Memory B cell (primary cell): ENCODE results near the gene ERVMER34-1.
A peak's percentile ranks its signal among the peaks of the same experiment; 100 is the strongest.

Experiments used
- ATAC-seq: fragments of 150-1000 bp; cut with Tn5 transposase; 2 replicates; pipeline ENCODE4 v1.10.0; 2021; ENCODE audit warnings: low read depth, mild to moderate bottlenecking, moderate library complexity
- DNase-seq, 2 donors: peaks; one replicate each; pipeline ENCODE4 v3.0.0; 2022; ENCODE audit warnings: low spot score in 2 of 2
- H3K27ac Mint-ChIP-seq: one replicate; pipeline ENCODE4 v1.8.0; 2022; ENCODE audit warnings: mild to moderate bottlenecking, moderate library complexity, mixed read lengths
- H3K27me3 Mint-ChIP-seq: one replicate; pipeline ENCODE4 v1.8.0; 2022; ENCODE audit warnings: mixed read lengths
- H3K36me3 Mint-ChIP-seq: one replicate; pipeline ENCODE4 v1.8.0; 2022; ENCODE audit warnings: mild to moderate bottlenecking, mixed read lengths
- H3K4me1 Mint-ChIP-seq: one replicate; pipeline ENCODE4 v1.8.0; 2022; ENCODE audit warnings: mixed read lengths
- H3K4me3 Mint-ChIP-seq: one replicate; pipeline ENCODE4 v1.8.0; 2022; ENCODE audit warnings: mild to moderate bottlenecking, moderate library complexity, mixed read lengths
- H3K9me3 Mint-ChIP-seq: one replicate; pipeline ENCODE4 v1.8.0; 2022; ENCODE audit warnings: mixed read lengths

The ERVMER34-1 gene, protein sequence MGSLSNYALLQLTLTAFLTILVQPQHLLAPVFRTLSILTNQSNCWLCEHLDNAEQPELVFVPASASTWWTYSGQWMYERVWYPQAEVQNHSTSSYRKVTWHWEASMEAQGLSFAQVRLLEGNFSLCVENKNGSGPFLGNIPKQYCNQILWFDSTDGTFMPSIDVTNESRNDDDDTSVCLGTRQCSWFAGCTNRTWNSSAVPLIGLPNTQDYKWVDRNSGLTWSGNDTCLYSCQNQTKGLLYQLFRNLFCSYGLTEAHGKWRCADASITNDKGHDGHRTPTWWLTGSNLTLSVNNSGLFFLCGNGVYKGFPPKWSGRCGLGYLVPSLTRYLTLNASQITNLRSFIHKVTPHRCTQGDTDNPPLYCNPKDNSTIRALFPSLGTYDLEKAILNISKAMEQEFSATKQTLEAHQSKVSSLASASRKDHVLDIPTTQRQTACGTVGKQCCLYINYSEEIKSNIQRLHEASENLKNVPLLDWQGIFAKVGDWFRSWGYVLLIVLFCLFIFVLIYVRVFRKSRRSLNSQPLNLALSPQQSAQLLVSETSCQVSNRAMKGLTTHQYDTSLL

DNA sequence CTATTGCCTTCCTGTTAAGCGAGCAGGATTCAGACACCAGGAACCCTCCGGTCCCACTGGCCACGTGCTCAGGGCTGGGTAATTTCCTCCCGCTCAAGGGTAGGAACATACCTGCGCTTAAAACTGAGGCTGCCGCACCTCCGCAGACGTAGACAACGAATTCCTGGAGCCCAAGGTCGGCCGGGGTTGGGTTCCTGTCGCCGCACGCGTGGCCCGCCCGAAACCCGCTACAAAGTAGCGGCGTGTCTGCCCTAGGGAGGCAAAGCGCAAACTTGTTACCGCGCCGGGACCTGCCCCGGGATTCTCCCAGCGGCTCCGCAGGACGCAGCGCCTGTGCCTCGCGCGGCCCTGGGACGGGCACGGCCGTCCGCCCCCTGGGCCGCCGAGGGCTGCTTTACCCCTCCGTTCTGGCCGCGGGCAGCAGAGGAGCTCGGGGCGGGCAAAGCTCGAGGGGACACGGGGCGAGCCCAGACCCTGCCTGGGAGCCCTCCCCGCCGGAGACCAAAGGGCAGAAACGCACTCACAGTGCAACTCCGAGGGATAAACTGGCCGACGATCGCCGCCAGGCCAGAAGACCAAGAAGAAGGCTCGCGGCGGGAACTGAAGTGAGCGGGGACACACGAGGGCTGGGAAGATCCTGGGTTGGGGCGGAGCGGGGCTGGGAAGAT is at the start of gene ERVMER34-1:
Gene ERVMER34-1 (minus strand): TSS at position 607 of the 668 bp plus-strand sequence. CDS start 5,905 bp downstream, outside the sequence.
- Mint-ChIP-seq H3K4me3 (peak within 1 kb of the TSS; percentile 74), H3K36me3 (no peaks in the 10 kb centered on the region), H3K9me3 (no peaks in the 10 kb centered on the region), H3K27me3 (peaks cover 22% of the 10 kb centered on the region), H3K4me1 (peaks cover 4% of the 10 kb centered on the region), H3K27ac (no peak within 1 kb of the TSS)
- DNase-seq (peak in 1 of 2 donors; percentile 18), ATAC-seq (peak; percentile 48)

DNA sequence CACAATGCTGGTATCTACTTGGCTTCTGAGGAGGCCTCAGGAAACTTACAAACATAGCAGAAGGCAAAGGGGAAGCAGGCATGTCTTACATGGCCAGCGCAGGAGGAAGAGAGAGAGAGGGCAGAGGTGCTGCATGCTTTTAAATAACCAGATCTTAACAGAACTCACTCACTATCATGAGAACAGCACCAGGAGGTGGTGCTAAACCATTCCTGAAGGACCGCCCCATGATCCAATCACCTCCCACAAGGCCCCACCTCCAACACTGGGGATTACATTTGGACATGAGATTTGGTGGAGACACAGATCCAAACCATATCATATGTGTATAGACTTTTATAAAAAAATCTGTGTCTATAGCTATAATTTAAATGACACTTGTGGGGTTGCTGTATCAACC is 48.6 kb upstream of the ERVMER34-1 start:
- peaks cover 19% of the 10 kb centered on the region for H3K27me3 Mint-ChIP-seq
- no peak for ATAC-seq
- no peak overlapping the region for H3K4me3 Mint-ChIP-seq
- DNase-seq = no peak
- no peaks in the 10 kb centered on the region for H3K36me3 Mint-ChIP-seq
- peaks cover 13% of the 10 kb centered on the region for H3K9me3 Mint-ChIP-seq
- H3K27ac Mint-ChIP-seq = no peak overlapping the region
- H3K4me1 Mint-ChIP-seq = peaks cover 2% of the 10 kb centered on the region

DNA sequence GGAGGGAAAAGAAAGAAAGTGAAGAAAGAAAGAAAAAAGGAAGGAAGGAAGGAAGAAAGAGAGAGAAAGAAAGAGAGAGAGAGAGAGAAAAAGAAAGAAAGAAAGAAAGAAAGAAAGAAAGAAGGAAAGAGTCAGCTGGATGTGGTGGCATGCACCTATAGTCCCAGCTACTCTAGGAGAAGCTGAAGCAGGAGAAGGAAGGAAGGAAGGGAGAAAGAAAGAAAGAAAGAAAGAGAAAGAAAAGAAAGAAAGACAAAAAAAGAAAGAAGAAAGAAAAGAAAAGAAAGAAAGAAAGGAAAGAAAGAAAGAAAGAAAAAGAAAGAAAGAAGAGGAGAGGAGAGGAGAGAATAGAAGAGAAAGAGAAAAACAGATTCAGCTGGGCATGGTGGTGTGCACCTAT is 44.3 kb upstream of the ERVMER34-1 start:
- H3K4me1 Mint-ChIP-seq = peaks cover 2% of the 10 kb centered on the region
- H3K4me3 Mint-ChIP-seq = no peak overlapping the region
- DNase-seq (no peak), ATAC-seq (no peak)
- H3K9me3 Mint-ChIP-seq = peaks cover 6% of the 10 kb centered on the region
- H3K27me3 Mint-ChIP-seq = peaks cover 15% of the 10 kb centered on the region
- no peak overlapping the region for H3K27ac Mint-ChIP-seq
- no peaks in the 10 kb centered on the region for H3K36me3 Mint-ChIP-seq

DNA sequence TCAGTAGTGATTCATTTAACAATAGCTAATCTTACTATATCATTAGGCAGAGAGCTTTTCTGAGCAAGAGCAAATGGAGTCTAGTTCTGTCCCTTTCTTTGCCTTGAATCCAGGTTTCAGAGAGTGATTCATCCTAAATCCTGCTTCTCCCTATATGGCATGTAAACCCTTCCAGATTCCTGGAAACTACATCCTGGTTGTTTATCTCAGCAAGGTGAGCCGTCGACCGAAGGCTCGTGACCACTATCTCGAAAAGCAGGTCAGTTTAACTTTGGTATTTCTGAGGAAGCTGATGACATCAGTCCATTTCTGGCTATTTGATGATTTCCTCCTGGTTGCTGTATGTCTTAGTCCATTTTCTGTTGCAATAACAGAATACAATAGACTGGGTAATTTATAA is 40.7 kb upstream of the ERVMER34-1 start:
- no peak for ATAC-seq
- no peak for DNase-seq
- Mint-ChIP-seq H3K4me1 (peaks cover 2% of the 10 kb centered on the region), H3K4me3 (no peak overlapping the region), H3K27me3 (peaks cover 4% of the 10 kb centered on the region), H3K36me3 (no peaks in the 10 kb centered on the region), H3K27ac (no peak overlapping the region), H3K9me3 (peaks cover 2% of the 10 kb centered on the region)

DNA sequence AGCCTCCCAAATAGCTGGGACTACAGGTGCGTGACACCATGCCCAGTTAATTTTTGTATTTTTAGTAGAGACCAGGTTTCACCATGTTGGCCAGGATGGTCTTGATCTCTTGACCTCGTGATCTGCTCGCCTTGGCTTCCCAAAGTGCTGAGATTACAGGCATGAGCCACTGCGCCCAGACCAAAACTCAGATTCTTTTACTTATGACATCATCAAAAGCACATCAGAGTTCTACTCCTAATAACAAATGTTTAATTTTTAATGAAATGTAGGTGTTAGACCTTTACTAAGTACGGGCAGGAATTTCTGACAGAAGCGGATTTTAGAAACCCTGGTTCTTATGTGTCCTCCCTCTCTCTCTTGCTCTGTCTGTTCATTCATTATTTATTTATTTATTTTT is 38.5 kb upstream of the ERVMER34-1 start:
- no peak for ATAC-seq
- Mint-ChIP-seq H3K36me3 (no peaks in the 10 kb centered on the region), H3K9me3 (no peaks in the 10 kb centered on the region), H3K4me3 (no peak overlapping the region), H3K27ac (no peak overlapping the region), H3K27me3 (peaks cover 3% of the 10 kb centered on the region), H3K4me1 (no peaks in the 10 kb centered on the region)
- DNase-seq = no peak

DNA sequence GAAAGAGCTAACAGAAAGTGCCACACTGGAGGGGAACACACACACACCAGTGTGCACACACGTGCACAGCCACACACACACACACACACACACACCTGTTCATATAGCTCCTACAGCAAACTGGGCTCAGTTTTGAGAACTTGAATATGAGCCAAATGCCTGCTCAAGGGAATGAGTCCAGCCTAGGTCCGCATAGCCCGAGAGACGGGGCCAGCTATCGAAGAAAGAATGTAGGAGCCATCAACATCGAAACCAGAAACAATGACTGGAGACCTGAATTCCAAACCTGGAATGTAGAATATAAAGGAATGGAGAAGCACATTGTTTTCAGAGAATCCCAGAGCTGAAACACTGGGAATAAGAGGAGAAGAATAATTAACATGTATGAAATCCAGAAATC is 37.6 kb upstream of the ERVMER34-1 start:
- DNase-seq = no peak
- Mint-ChIP-seq H3K9me3 (peaks cover 1% of the 10 kb centered on the region), H3K4me3 (no peak overlapping the region), H3K27ac (no peak overlapping the region), H3K36me3 (no peaks in the 10 kb centered on the region), H3K4me1 (no peaks in the 10 kb centered on the region), H3K27me3 (peaks cover 4% of the 10 kb centered on the region)
- ATAC-seq = no peak

DNA sequence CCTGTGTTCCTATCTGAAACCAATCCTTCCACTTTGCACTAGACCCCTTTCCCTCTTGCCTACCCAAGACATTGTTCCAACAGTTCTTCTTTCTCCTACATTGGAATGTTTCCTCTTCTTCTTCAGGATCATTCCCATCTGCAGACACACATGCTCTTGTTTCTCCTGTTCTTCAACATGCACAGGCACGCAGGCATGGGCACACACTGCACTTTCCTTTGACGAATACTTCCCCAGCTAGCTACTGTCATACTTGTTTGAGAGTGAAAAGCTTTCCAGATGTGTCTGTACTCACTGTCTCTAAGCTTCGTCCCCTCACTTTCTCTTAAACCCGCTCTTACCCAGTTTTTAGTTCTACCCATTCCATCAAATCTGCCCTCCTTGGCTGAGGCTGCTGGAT is 31.8 kb upstream of the ERVMER34-1 start:
- H3K9me3 Mint-ChIP-seq = peaks cover 1% of the 10 kb centered on the region
- H3K36me3 Mint-ChIP-seq = no peaks in the 10 kb centered on the region
- no peak overlapping the region for H3K27ac Mint-ChIP-seq
- H3K4me3 Mint-ChIP-seq = no peak overlapping the region
- no peak for ATAC-seq
- DNase-seq = no peak
- H3K27me3 Mint-ChIP-seq = peaks cover 8% of the 10 kb centered on the region
- peaks cover 3% of the 10 kb centered on the region for H3K4me1 Mint-ChIP-seq

DNA sequence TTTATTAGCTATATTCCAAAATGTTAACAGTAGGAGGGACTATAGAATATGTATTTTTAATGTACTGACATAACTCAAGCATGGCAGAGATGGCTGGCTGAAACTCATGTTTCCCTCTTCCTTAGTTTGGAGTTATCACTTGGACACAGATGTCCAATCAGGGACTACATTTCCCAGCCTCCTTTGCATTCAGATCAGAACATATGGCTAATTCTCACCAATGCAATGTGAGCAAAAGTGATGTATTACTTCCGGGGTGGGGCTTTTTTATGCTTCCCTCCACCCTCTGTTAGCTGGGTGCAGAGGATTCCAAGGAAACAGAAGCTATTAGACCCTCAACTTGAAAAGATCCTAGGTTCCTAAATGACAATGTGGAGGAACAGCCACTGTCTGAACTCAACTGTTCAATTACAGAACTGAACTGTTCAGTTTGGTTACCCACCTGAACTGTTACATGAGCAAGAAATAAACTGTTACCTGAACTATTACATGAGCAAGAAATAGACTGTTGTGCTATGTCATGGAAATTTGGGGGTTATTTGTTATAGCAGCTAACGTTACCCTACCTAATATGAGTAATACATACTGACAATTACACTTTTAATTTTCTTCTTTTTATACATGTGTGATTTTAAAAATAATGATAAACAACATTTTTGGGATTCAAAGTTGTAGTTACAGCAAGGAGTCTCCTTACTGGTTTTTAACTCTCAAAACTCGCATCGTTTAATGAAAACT is 29.6 kb upstream of the ERVMER34-1 start:
- no peak overlapping the region for H3K4me3 Mint-ChIP-seq
- no peaks in the 10 kb centered on the region for H3K36me3 Mint-ChIP-seq
- ATAC-seq = no peak
- peaks cover 1% of the 10 kb centered on the region for H3K9me3 Mint-ChIP-seq
- H3K4me1 Mint-ChIP-seq = peaks cover 3% of the 10 kb centered on the region
- no peak overlapping the region for H3K27ac Mint-ChIP-seq
- DNase-seq = no peak
- peaks cover 12% of the 10 kb centered on the region for H3K27me3 Mint-ChIP-seq

DNA sequence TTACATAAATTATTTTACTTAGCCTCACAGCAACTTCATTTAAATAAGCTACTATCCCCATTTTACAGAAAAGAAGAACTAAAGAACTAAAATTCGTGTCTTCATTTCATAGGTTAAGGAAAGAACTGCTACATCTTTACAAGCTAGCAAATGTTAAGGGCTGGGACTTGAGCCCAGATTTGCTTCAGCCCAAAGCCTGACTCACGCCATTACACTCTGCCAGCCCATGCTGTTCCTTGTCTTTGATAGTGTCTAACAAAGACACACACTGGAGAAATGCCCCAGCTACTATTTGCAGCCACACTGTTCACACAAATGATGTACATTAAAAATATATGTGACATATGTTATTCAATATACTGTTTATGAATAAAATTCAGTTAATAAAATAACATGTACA is 29.0 kb upstream of the ERVMER34-1 start:
- Mint-ChIP-seq H3K4me1 (peaks cover 3% of the 10 kb centered on the region), H3K27me3 (peaks cover 10% of the 10 kb centered on the region), H3K9me3 (peaks cover 1% of the 10 kb centered on the region), H3K4me3 (no peak overlapping the region), H3K27ac (no peak overlapping the region), H3K36me3 (no peaks in the 10 kb centered on the region)
- ATAC-seq (no peak), DNase-seq (no peak)

DNA sequence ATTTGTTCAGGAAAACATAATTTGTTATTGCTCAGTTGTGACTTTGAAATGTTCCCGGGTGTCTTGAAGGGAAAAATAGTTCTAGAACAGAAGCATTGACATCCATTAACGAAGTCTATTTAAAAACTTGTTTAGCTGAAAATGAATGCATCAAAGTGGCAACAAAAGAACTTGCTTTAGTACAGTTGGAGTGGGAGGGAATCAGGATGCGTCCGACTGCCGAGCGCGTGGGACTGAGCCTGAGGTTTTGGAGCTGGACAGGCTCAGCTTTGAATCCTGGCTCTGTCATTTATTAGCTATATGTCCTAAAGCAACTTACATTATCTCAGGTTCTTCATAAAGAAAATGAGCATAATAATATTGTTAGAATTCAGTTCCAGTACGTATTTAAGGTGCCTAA is 9.0 kb upstream of the ERVMER34-1 start:
- Mint-ChIP-seq H3K27me3 (peaks cover 4% of the 10 kb centered on the region), H3K27ac (no peak overlapping the region), H3K4me1 (no peaks in the 10 kb centered on the region), H3K4me3 (no peak overlapping the region), H3K9me3 (no peaks in the 10 kb centered on the region), H3K36me3 (no peaks in the 10 kb centered on the region)
- DNase-seq (no peak), ATAC-seq (no peak)

DNA sequence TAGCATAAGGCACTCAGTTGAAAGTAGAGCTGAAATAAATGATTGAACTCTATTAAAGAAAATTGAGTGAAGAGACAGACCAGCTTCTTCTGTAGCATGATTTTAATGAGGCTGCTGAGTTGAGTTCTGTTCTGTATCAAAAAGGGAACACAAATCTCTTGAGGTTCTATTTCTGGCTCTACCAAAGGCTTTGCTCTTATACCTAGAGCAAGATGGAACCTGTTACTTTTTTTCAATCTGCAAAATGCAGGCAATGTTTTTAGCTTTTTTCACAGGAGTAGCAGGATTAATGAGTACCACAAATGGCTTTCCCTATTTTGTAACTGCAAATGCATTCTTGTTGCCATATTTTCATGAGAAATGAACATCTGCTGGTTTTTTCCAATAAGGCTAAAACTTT is 4.2 kb upstream of the ERVMER34-1 start:
- peaks cover 17% of the 10 kb centered on the region for H3K27me3 Mint-ChIP-seq
- H3K36me3 Mint-ChIP-seq = no peaks in the 10 kb centered on the region
- H3K4me1 Mint-ChIP-seq = peaks cover 3% of the 10 kb centered on the region
- no peaks in the 10 kb centered on the region for H3K9me3 Mint-ChIP-seq
- ATAC-seq (no peak), DNase-seq (no peak)
- no peak overlapping the region for H3K4me3 Mint-ChIP-seq
- no peak overlapping the region for H3K27ac Mint-ChIP-seq

DNA sequence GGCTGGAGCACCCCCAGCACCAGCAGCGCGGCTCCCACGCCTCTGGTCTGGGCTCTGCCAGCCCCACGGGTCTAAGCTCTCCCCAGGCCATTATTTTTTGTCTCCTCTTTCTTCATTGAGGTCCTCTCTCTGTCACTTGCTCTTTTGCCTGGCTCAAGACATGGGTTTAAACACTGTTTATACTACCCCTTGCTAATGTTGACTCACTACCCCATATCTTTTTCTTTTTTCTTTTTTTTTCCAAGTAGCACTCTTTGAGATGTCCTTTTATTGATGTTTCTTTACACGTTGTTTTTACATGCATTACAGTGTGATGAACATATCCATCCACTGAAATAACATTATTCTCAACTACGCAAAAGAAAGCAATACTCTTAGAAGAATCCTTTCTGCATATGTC is 1.7 kb upstream of the ERVMER34-1 start:
- peaks cover 20% of the 10 kb centered on the region for H3K27me3 Mint-ChIP-seq
- peaks cover 4% of the 10 kb centered on the region for H3K4me1 Mint-ChIP-seq
- no peak overlapping the region for H3K27ac Mint-ChIP-seq
- no peaks in the 10 kb centered on the region for H3K9me3 Mint-ChIP-seq
- H3K36me3 Mint-ChIP-seq = no peaks in the 10 kb centered on the region
- DNase-seq = no peak
- ATAC-seq = no peak
- H3K4me3 Mint-ChIP-seq = no peak overlapping the region

DNA sequence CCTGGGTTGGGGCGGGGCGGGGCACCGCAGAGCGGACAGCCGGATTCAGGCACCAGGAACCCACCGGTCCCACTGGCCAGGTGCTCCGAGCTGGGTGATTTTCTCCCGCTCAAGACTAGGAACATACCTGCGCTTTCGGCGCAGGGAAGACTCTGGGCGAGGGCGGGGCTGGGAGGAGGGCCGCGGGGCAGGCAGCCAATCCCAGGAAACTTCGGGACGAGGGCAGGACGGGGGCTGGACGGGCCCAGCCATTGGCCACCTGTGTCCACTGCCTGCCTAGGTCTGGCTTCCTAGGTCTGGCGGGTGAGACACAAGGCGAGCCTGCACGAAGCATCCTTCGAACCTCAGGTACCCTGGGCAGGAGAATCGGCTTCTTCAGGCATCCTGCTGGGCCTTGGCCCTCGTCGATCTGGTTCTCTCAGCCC is 274 bp upstream of the ERVMER34-1 start:
- Mint-ChIP-seq H3K36me3 (no peaks in the 10 kb centered on the region), H3K27me3 (peaks cover 22% of the 10 kb centered on the region), H3K4me1 (peaks cover 4% of the 10 kb centered on the region), H3K27ac (no peak overlapping the region), H3K4me3 (peak overlapping the region; percentile 74), H3K9me3 (no peaks in the 10 kb centered on the region)
- no peak for DNase-seq
- ATAC-seq = no peak

DNA sequence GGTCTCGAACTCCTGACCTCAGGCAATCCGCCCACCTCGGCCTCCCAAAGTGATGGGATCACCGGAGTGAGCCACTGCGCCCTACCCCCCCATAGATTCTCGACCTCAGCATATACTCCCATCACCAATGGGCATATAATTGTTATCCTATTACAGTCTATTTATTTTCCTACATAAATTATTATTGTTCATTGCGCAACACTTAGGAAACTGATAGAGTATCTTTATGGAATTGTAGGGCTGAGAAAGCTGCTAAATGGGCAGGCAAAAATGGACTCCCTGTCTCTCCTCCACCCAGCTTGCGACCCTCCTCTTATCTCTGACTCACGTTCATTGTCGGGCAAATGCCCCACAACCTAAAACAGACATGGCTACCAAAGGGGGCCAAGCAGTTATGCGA is 1.0 kb downstream of the ERVMER34-1 start:
- ATAC-seq = no peak

More for the DNA sequence above, 1.0 kb downstream of the ERVMER34-1 start:
- Mint-ChIP-seq H3K36me3 (no peaks in the 10 kb centered on the region), H3K27me3 (peaks cover 22% of the 10 kb centered on the region), H3K4me3 (peak overlapping the region; percentile 46), H3K4me1 (peaks cover 4% of the 10 kb centered on the region), H3K9me3 (no peaks in the 10 kb centered on the region), H3K27ac (no peak overlapping the region)
- no peak for DNase-seq
